Tibial nerve (tissue), 3 donors: ENCODE data around the gene CD209.

Source experiments
- POLR2A ChIP-seq, 2 donors: fragments of 450-650 bp; IDR thresholded peaks; one replicate each; pipeline ENCODE4 v1.6.1; 2017; ENCODE audit warnings: antibody characterized with exemption in 2 of 2, mild to moderate bottlenecking in 2 of 2, moderate library complexity in 2 of 2
- TF ChIP-seq, protein P1 (sequence below), 5 experiments: fragments of 200-600 bp in 3 of 5; fragments of 450-650 bp in 2 of 5; sonication (generic) in 3 of 5; IDR thresholded peaks; one replicate each; pipeline ENCODE4 v1.5.1; 2016 to 2019; ENCODE audit warnings: antibody characterized with exemption in 5 of 5, mild to moderate bottlenecking in 3 of 5, moderate library complexity in 2 of 5

DNA sequence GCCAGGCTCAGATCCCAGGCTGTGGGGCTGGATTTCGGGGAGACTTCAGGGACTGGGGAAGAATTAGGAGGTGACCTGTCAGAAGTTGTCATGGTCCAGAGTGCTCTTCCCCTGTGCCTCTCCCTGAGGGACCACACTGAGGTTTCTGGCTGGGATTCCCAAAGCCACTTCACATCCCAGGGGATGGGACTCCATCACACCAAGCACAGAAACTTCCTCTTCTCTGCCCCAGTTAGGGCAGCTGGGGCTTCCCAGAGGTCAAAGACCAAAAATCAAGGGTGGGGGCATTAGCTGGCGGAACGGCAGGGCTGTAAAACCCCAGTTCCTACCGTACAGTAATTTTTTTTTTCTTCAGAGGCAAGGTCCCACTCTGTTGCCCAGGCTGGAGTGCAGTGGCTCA lies 52.8 kb downstream of the CD209 start:
- TF ChIP-seq, protein P1, sequence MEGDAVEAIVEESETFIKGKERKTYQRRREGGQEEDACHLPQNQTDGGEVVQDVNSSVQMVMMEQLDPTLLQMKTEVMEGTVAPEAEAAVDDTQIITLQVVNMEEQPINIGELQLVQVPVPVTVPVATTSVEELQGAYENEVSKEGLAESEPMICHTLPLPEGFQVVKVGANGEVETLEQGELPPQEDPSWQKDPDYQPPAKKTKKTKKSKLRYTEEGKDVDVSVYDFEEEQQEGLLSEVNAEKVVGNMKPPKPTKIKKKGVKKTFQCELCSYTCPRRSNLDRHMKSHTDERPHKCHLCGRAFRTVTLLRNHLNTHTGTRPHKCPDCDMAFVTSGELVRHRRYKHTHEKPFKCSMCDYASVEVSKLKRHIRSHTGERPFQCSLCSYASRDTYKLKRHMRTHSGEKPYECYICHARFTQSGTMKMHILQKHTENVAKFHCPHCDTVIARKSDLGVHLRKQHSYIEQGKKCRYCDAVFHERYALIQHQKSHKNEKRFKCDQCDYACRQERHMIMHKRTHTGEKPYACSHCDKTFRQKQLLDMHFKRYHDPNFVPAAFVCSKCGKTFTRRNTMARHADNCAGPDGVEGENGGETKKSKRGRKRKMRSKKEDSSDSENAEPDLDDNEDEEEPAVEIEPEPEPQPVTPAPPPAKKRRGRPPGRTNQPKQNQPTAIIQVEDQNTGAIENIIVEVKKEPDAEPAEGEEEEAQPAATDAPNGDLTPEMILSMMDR (IDR thresholded peaks at IDR 0.05): no peak
- TF ChIP-seq POLR2A (IDR thresholded peaks at IDR 0.05): no peak
